ENCODE data around the gene BRAP. TPM values are rescaled to one million over a fixed set of nuclear protein-coding genes. Genes with fewer than 3 reads are reported as not detected.

The BRAP gene
- total RNA-seq, 1 donor from 2014 or later = 18.9 TPM

DNA sequence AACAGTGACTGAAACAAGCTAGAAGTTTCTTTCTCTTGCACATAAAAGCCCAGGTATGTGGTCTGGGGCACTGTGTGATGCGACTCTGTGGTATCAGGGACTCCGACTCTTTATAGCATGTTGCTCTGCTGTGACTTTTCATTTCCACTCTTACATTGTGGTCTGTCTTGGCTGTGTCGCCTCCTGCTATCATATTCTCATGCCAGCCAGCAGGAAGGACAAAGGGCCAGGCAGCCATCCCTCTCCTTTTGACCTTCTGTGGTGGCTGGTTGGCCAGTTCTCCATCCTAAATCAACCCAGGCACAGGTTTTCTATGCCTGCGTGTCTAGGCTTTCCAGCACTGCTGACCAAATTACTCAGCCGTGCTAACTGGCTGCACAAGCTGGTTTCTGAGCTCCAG is 8.1 kb upstream of the BRAP start:
- DNase-seq (ENCODE audit: extremely low spot score, unreplicated experiment) = no peak
- H3K9me3 Mint-ChIP-seq (ENCODE audit: unreplicated experiment) = no peaks in the 10 kb centered on the region
- no peak overlapping the region for H3K4me3 Mint-ChIP-seq (ENCODE audit: unreplicated experiment)
- no peaks in the 10 kb centered on the region for H3K4me1 Mint-ChIP-seq (ENCODE audit: unreplicated experiment)
- peaks cover 22% of the 10 kb centered on the region for H3K36me3 Mint-ChIP-seq (ENCODE audit: unreplicated experiment)
- TF ChIP-seq, protein P1, sequence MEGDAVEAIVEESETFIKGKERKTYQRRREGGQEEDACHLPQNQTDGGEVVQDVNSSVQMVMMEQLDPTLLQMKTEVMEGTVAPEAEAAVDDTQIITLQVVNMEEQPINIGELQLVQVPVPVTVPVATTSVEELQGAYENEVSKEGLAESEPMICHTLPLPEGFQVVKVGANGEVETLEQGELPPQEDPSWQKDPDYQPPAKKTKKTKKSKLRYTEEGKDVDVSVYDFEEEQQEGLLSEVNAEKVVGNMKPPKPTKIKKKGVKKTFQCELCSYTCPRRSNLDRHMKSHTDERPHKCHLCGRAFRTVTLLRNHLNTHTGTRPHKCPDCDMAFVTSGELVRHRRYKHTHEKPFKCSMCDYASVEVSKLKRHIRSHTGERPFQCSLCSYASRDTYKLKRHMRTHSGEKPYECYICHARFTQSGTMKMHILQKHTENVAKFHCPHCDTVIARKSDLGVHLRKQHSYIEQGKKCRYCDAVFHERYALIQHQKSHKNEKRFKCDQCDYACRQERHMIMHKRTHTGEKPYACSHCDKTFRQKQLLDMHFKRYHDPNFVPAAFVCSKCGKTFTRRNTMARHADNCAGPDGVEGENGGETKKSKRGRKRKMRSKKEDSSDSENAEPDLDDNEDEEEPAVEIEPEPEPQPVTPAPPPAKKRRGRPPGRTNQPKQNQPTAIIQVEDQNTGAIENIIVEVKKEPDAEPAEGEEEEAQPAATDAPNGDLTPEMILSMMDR (IDR thresholded peaks at IDR 0.05) = no peak
- H3K27ac Mint-ChIP-seq (ENCODE audit: unreplicated experiment) = no peak overlapping the region
- H3K27me3 Mint-ChIP-seq (ENCODE audit: unreplicated experiment) = no peaks in the 10 kb centered on the region

DNA sequence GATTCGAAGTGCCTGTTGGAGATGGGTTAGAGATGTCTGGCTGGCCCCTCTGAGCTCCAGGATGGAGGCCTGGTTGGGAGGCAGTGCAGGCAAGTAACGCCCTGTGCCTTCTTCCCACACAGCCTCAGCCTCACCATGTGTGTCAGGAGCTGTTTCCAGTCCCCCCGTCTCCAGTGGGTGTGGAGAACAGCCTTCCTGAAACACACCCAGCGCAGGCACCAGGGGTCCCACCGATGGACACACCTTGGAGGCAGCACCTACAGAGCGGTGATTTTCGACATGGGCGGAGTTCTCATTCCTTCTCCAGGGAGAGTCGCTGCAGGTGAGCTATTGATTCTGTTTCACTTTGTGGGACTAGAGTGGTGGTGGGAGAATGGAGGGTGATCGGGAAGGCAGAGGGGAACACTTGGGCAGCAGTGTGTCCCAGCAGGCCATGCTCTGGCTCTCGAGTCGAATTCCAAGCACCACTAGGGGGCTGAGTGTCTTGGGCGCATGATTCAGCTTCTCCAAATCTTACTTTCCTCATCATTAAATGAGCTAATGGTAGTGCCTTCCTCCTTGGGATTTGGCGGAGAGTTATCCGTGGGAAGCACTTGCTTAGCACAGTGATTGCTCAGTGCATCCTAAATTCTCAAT is 6.9 kb upstream of the BRAP start:
- DNase-seq (ENCODE audit: extremely low spot score, unreplicated experiment) = no peak
- H3K4me3 Mint-ChIP-seq (ENCODE audit: unreplicated experiment) = no peak overlapping the region
- H3K9me3 Mint-ChIP-seq (ENCODE audit: unreplicated experiment) = no peaks in the 10 kb centered on the region
- H3K27ac Mint-ChIP-seq (ENCODE audit: unreplicated experiment) = no peak overlapping the region
- TF ChIP-seq, protein P1 (IDR thresholded peaks at IDR 0.05) = peak; percentile 30
- H3K4me1 Mint-ChIP-seq (ENCODE audit: unreplicated experiment) = no peaks in the 10 kb centered on the region
- no peaks in the 10 kb centered on the region for H3K27me3 Mint-ChIP-seq (ENCODE audit: unreplicated experiment)
- peaks cover 19% of the 10 kb centered on the region for H3K36me3 Mint-ChIP-seq (ENCODE audit: unreplicated experiment)

DNA sequence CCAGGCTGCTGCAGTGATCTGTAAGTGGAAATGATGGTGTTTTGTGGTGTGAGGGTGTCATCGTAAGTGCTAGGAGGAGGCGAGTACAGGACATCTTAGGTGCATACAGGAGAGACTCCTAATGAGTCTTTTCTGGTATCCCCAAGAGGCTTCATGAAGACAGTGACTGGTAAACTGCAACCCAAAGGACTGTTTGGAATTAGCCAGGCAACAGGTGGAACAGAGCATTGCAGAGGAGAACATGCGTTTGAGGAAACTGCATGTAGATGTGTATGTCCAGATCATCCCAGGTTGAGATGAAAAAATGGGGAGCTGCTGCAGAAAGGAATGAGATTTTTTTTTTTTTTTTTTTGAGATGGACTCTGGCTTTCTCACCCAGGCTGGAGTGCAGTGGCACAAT is 5.5 kb upstream of the BRAP start:
- no peaks in the 10 kb centered on the region for H3K27me3 Mint-ChIP-seq (ENCODE audit: unreplicated experiment)
- H3K9me3 Mint-ChIP-seq (ENCODE audit: unreplicated experiment) = no peaks in the 10 kb centered on the region
- peaks cover 19% of the 10 kb centered on the region for H3K36me3 Mint-ChIP-seq (ENCODE audit: unreplicated experiment)
- no peak overlapping the region for H3K27ac Mint-ChIP-seq (ENCODE audit: unreplicated experiment)
- no peak for DNase-seq (ENCODE audit: extremely low spot score, unreplicated experiment)
- TF ChIP-seq, protein P1 (IDR thresholded peaks at IDR 0.05) = no peak
- H3K4me1 Mint-ChIP-seq (ENCODE audit: unreplicated experiment) = peaks cover 14% of the 10 kb centered on the region
- no peak overlapping the region for H3K4me3 Mint-ChIP-seq (ENCODE audit: unreplicated experiment)

DNA sequence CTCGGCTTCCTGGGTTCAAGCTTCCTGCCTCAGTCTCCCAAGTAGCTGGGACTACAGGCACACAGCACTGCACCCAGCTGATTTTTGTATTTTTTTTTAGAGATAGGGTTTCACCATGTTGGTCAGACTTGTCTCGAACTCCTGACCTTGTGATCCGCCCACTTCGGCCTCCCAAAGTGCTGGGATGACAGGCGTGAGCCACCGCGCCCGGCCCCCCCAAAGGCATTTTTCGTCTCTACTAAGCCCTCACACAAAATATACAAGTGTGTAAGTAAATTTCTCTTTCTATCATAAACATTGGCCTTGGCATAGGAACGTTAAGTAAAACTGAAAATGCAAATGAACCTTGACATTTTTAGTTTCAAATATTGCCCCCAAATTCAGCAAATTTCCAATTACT is 2.2 kb upstream of the BRAP start:
- Mint-ChIP-seq H3K27ac (ENCODE audit: unreplicated experiment) (no peak overlapping the region), H3K9me3 (ENCODE audit: unreplicated experiment) (no peaks in the 10 kb centered on the region), H3K4me3 (ENCODE audit: unreplicated experiment) (peak overlapping the region; percentile 10), H3K36me3 (ENCODE audit: unreplicated experiment) (peaks cover 8% of the 10 kb centered on the region), H3K4me1 (ENCODE audit: unreplicated experiment) (peaks cover 31% of the 10 kb centered on the region), H3K27me3 (ENCODE audit: unreplicated experiment) (no peaks in the 10 kb centered on the region)
- TF ChIP-seq, protein P1 (IDR thresholded peaks at IDR 0.05) = no peak
- DNase-seq (ENCODE audit: extremely low spot score, unreplicated experiment) = no peak

DNA sequence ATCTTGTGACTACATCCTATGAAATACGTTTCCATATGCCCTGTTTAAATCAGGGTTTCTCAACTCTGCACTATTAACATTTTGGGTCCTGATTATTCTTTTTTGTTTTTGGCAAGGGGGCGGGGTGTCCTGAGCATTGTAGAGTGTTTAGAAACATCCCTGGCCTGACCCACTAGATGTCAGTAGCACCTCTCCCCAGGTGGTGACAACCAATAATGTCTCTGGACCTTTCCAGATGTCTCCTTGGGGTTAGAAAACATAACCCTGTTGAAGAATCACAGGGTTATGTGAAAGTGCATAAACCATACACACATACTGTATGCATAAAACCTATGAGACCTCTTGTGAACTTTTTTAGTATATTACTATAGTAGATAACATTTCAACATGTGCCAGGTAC is 1.5 kb upstream of the BRAP start:
- peak overlapping the region; percentile 95 for H3K4me3 Mint-ChIP-seq (ENCODE audit: unreplicated experiment)
- TF ChIP-seq, protein P1 (IDR thresholded peaks at IDR 0.05) = no peak

More for the DNA sequence above, 1.5 kb upstream of the BRAP start:
- H3K27ac Mint-ChIP-seq (ENCODE audit: unreplicated experiment) = peak overlapping the region; percentile 23
- DNase-seq (ENCODE audit: extremely low spot score, unreplicated experiment) = no peak
- H3K36me3 Mint-ChIP-seq (ENCODE audit: unreplicated experiment) = peaks cover 10% of the 10 kb centered on the region
- H3K27me3 Mint-ChIP-seq (ENCODE audit: unreplicated experiment) = no peaks in the 10 kb centered on the region
- peaks cover 31% of the 10 kb centered on the region for H3K4me1 Mint-ChIP-seq (ENCODE audit: unreplicated experiment)
- H3K9me3 Mint-ChIP-seq (ENCODE audit: unreplicated experiment) = no peaks in the 10 kb centered on the region

Measured in osteocyte (in vitro differentiated cells).